GM21447 (cell line): ENCODE data around the gene ENTPD3.

Experiments
- ATAC-seq: cut with Tn5 transposase; IDR thresholded peaks from one replicate; pipeline ENCODE4 v1.9.1; 2021; ENCODE audit not compliant: unreplicated experiment

The ENTPD3 gene

GRCh38 chr3:40404591-40405198 lies 17.7 kb downstream of the ENTPD3 start:
- no peak for ATAC-seq

GRCh38 chr3:40407007-40407406 lies 20.0 kb downstream of the ENTPD3 start:
- ATAC-seq, result no peak

- ATAC-seq, result no peak
Measured at GRCh38 chr3:40407611-40408010, 20.6 kb downstream of the ENTPD3 start.

GRCh38 chr3:40414270-40414669 lies 27.3 kb downstream of the ENTPD3 start:
- ATAC-seq, result no peak

- ATAC-seq, result no peak
Measured at GRCh38 chr3:40417845-40418543, 31.0 kb downstream of the ENTPD3 start.

GRCh38 chr3:40422861-40423260 lies 35.9 kb downstream of the ENTPD3 start:
- no peak for ATAC-seq

GRCh38 chr3:40427045-40427669 lies 40.2 kb downstream of the ENTPD3 start:
- no peak for ATAC-seq

GRCh38 chr3:40432793-40433192 lies 45.8 kb downstream of the ENTPD3 start:
- ATAC-seq, result no peak

- no peak for ATAC-seq
Measured at GRCh38 chr3:40437889-40438288, 50.9 kb downstream of the ENTPD3 start.

GRCh38 chr3:40445062-40445461 lies 58.1 kb downstream of the ENTPD3 start:
- no peak for ATAC-seq

- ATAC-seq, result no peak
Measured at GRCh38 chr3:40445880-40446279, 58.9 kb downstream of the ENTPD3 start.

- no peak for ATAC-seq
Measured at GRCh38 chr3:40450438-40450837, 63.5 kb downstream of the ENTPD3 start.

GRCh38 chr3:40451551-40451950 lies 64.6 kb downstream of the ENTPD3 start:
- no peak for ATAC-seq

GRCh38 chr3:40452057-40452456 lies 65.1 kb downstream of the ENTPD3 start:
- ATAC-seq, result no peak

- ATAC-seq, result no peak
Measured at GRCh38 chr3:40452562-40452875, 65.5 kb downstream of the ENTPD3 start.

GRCh38 chr3:40452876-40453730 lies 66.1 kb downstream of the ENTPD3 start:
- ATAC-seq, result peak; percentile 95

- ATAC-seq, result no peak
Measured at GRCh38 chr3:40453933-40454332, 66.9 kb downstream of the ENTPD3 start.

- no peak for ATAC-seq
Measured at GRCh38 chr3:40455328-40455727, 68.3 kb downstream of the ENTPD3 start.

- ATAC-seq, result no peak
Measured at GRCh38 chr3:40456279-40456939, 69.4 kb downstream of the ENTPD3 start.

GRCh38 chr3:40456940-40457823 lies 70.2 kb downstream of the ENTPD3 start, which contains the start of gene RPL14:
Gene RPL14 (plus strand): TSS chr3:40457339. CDS start chr3:40457472, 133 bp downstream.
- peak; percentile 61 for ATAC-seq
